Measurements from ENCODE around the gene EDEM1.

DNA sequence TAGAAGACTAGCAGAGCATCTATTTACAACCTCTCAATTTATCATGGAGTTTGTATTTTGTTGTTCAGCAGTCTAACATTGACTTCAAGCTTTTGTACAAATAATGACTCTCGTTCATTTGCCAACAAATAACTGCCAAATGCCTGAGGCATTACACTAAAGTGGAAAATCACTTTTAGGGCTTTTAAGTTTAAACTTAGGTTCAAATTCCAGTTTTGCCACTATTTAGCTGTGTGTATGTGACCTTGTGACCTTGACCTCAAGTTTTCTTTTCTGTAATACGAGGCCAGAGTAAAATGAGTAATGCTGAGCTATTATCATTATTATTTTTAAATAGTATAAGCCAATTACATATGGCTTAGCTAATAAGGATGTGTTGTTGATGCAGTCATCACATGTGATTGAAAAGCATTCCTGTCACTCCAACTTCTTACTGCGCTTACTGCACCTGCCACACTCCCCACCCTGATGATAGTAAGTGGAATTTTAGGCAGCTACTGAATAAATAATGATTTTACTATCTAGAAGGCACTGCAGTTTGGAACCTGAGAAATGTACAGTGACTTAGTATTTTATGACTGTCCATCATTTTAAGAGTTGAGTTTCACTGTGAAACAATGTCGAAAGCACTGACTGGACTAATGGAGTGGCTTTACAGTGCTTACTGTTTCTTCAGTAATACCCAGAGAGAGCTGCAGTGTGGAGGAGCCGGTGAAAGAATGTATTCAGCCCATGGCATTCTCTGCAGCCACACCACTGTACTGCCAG lies 49.1 kb upstream of the EDEM1 start:
- TF ChIP-seq, protein P1, sequence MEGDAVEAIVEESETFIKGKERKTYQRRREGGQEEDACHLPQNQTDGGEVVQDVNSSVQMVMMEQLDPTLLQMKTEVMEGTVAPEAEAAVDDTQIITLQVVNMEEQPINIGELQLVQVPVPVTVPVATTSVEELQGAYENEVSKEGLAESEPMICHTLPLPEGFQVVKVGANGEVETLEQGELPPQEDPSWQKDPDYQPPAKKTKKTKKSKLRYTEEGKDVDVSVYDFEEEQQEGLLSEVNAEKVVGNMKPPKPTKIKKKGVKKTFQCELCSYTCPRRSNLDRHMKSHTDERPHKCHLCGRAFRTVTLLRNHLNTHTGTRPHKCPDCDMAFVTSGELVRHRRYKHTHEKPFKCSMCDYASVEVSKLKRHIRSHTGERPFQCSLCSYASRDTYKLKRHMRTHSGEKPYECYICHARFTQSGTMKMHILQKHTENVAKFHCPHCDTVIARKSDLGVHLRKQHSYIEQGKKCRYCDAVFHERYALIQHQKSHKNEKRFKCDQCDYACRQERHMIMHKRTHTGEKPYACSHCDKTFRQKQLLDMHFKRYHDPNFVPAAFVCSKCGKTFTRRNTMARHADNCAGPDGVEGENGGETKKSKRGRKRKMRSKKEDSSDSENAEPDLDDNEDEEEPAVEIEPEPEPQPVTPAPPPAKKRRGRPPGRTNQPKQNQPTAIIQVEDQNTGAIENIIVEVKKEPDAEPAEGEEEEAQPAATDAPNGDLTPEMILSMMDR (conservative IDR thresholded peaks at IDR 0.05; ENCODE audit: low read length) = no peak
- TF ChIP-seq EZH2phosphoT487 (IDR thresholded peaks at IDR 0.05; ENCODE audit: borderline replicate concordance) = no peak
